Adrenal gland (tissue), 5 donors: ENCODE data around the gene BTNL3.

ENCODE experiments used
- CTCF ChIP-seq, 6 experiments: fragments of 450-650 bp in 4 of 6; fragments of 200-600 bp in 2 of 6; sonication (generic) in 1 of 6; IDR thresholded peaks; 1 replicate in 5 of 6; 2 replicates in 1 of 6; pipeline versions ENCODE4 v1.5.1 to v1.8.0; 2016 to 2021; ENCODE audit warnings: antibody characterized with exemption in 6 of 6, mild to moderate bottlenecking in 2 of 6, moderate library complexity in 1 of 6
- POLR2A ChIP-seq, 2 donors: fragments of 450-650 bp; IDR thresholded peaks; one replicate each; pipeline ENCODE4 v1.6.1; 2017; ENCODE audit warnings: antibody characterized with exemption in 2 of 2, mild to moderate bottlenecking in 2 of 2, moderate library complexity in 1 of 2
- donor health status: DM: no; HTN: no; CAD: no.

- TF ChIP-seq POLR2A (IDR thresholded peaks at IDR 0.05) = no peak
- no peak for TF ChIP-seq CTCF (IDR thresholded peaks at IDR 0.05)
Measured at GRCh38 chr5:181035991-181036815, 47.6 kb downstream of the BTNL3 start.
